Stimulated activated CD4-positive, alpha-beta T cell treated with anti-CD3 and anti-CD28 coated beads, Interleukin-15, amount 100 ng/mL, for 1 hour (primary cell): Measurements from ENCODE around the gene TPBGL.

Source experiments
- DNase-seq, 2 donors: peaks; one replicate each; pipeline ENCODE4 v3.0.0-alpha.2; 2020; ENCODE audit warnings: low read depth in 1 of 2, low spot score in 1 of 2

Gene TPBGL

GRCh38 chr11:75208446-75208845 is 32.1 kb upstream of the TPBGL start:
- DNase-seq: no peak

- no peak for DNase-seq
These were observed 28.2 kb upstream of the TPBGL start for GRCh38 chr11:75212411-75212810.

- peak; percentile 48 for DNase-seq
These were observed 26.2 kb upstream of the TPBGL start for GRCh38 chr11:75214411-75214821.

- DNase-seq: no peak
These were observed 25.7 kb upstream of the TPBGL start for GRCh38 chr11:75214843-75215242.

GRCh38 chr11:75219869-75220268 is 20.7 kb upstream of the TPBGL start:
- no peak for DNase-seq

GRCh38 chr11:75223954-75224643 is 16.5 kb upstream of the TPBGL start:
- DNase-seq: no peak

- DNase-seq: no peak
These were observed 14.8 kb upstream of the TPBGL start for GRCh38 chr11:75225794-75226193.

GRCh38 chr11:75229466-75229865 is 11.1 kb upstream of the TPBGL start:
- no peak for DNase-seq

GRCh38 chr11:75230621-75231020 is 10.0 kb upstream of the TPBGL start:
- DNase-seq: no peak

GRCh38 chr11:75233754-75234172 is 6.8 kb upstream of the TPBGL start:
- DNase-seq: no peak

GRCh38 chr11:75236062-75236461 is 4.5 kb upstream of the TPBGL start:
- no peak for DNase-seq

- DNase-seq: no peak
These were observed 3.5 kb upstream of the TPBGL start for GRCh38 chr11:75237050-75237449.

- DNase-seq: no peak
These were observed 1.8 kb upstream of the TPBGL start for GRCh38 chr11:75238595-75239440.

- no peak for DNase-seq
These were observed 863 bp upstream of the TPBGL start for GRCh38 chr11:75239531-75240290.

- peak; percentile 75 to 87 for DNase-seq
These were observed 697 bp downstream of the TPBGL start for GRCh38 chr11:75241036-75241905.

GRCh38 chr11:75241906-75242644 is 1.5 kb downstream of the TPBGL start:
- DNase-seq: peak in 1 of 2 donors; percentile 16

- no peak for DNase-seq
These were observed 2.4 kb downstream of the TPBGL start for GRCh38 chr11:75242722-75243600.

GRCh38 chr11:75244052-75244814 is 3.7 kb downstream of the TPBGL start:
- DNase-seq: no peak
